ENCODE results near the gene FAAH. TPM values are rescaled to one million over a fixed set of nuclear protein-coding genes. Genes with fewer than 3 reads are reported as not detected.

The FAAH gene
- total and polyA plus RNA-seq, 8 donors = 25.3 to 419 (median 47.4) TPM

DNA sequence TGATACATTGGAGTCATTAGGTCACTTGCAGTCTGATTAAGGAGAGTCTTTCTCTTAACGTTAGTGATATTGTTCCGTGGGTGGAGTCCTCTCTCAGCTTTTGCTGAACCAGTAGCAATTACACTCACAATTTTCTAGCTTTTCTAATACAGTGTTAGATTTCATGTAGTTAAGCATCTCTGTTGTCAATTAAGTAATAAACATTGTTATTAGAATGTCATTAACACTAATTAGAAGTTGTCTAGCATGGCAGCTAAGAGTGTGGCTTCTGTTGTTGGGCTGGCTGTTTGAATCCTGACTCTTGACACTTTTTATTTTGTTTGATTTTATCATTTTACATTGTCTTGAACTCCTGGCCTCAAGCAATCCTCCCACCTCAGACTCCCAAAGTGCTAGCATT lies 33.4 kb downstream of the FAAH start:
- H3K27me3 ChIP-seq = peaks cover 0 to 44% (median 3%) of the 10 kb centered on the region in 3 donors
- no peak for TF ChIP-seq POLR2AphosphoS5 (IDR thresholded peaks at IDR 0.05)
- intact Hi-C loops (cut with DNase I; ENCODE audit: low total_unique reads) = no loop called here
- H3K9me3 ChIP-seq = no peaks in the 10 kb centered on the region
- whole genome bisulfite sequencing, 5 donors = 48 to 61% (median 57%) methylated on average over 2 of the region's 2 CpGs
- no peak overlapping the region for H3K4me3 ChIP-seq
- DNase-seq = no peak
- H3K27ac ChIP-seq = no peak overlapping the region
- H3K4me1 ChIP-seq = no peaks in the 10 kb centered on the region
- H3K36me3 ChIP-seq = no peaks in the 10 kb centered on the region

GRCh38 chr1:46429436-46429835 lies 35.3 kb downstream of the FAAH start:
- H3K4me3 ChIP-seq = no peak overlapping the region
- H3K4me1 ChIP-seq = no peaks in the 10 kb centered on the region
- DNase-seq = no peak
- intact Hi-C loops (cut with DNase I; ENCODE audit: low total_unique reads) = no loop called here
- TF ChIP-seq POLR2AphosphoS5 (IDR thresholded peaks at IDR 0.05) (no peak), CTCF (IDR thresholded peaks at IDR 0.05) (no peak), EP300 (IDR thresholded peaks at IDR 0.05) (no peak), POLR2A (IDR thresholded peaks at IDR 0.05) (no peak)
- H3K9me3 ChIP-seq = no peaks in the 10 kb centered on the region
- H3K27me3 ChIP-seq = peaks cover 0 to 25% (median 3%) of the 10 kb centered on the region in 3 donors
- WGBS, 5 donors = 79 to 93% (median 80%) methylated on average over 1 of the region's 1 CpG
- no peak overlapping the region for H3K27ac ChIP-seq
- no peaks in the 10 kb centered on the region for H3K36me3 ChIP-seq

- no peak for TF ChIP-seq CTCF (IDR thresholded peaks at IDR 0.05)
- no peak for TF ChIP-seq POLR2AphosphoS5 (IDR thresholded peaks at IDR 0.05)
- no peak for TF ChIP-seq EP300 (IDR thresholded peaks at IDR 0.05)
- WGBS, 5 donors = 68 to 100% (median 81%) methylated on average over 1 to 6 of the region's 6 CpGs
Observed at GRCh38 chr1:46431695-46432094, 37.6 kb downstream of the FAAH start.

GRCh38 chr1:46432781-46433327 lies 38.7 kb downstream of the FAAH start:
- TF ChIP-seq EP300 (IDR thresholded peaks at IDR 0.05) = no peak
- TF ChIP-seq CTCF (IDR thresholded peaks at IDR 0.05) = no peak
- TF ChIP-seq POLR2A (IDR thresholded peaks at IDR 0.05) = no peak
- no peak for TF ChIP-seq POLR2AphosphoS5 (IDR thresholded peaks at IDR 0.05)
- no peaks in the 10 kb centered on the region for H3K36me3 ChIP-seq
- no peaks in the 10 kb centered on the region for H3K4me1 ChIP-seq
- H3K27me3 ChIP-seq = peaks cover 0 to 28% (median 0%) of the 10 kb centered on the region in 3 donors
- WGBS, 5 donors = 63 to 73% (median 70%) methylated on average over 10 of the region's 10 CpGs
- H3K27ac ChIP-seq = no peak overlapping the region
- DNase-seq = no peak
- H3K4me3 ChIP-seq = no peak overlapping the region
- intact Hi-C loops (cut with DNase I; ENCODE audit: low total_unique reads) = no loop called here
- no peaks in the 10 kb centered on the region for H3K9me3 ChIP-seq

More at GRCh38 chr1:46431695-46432094, 37.6 kb downstream of the FAAH start:
- Histone ChIP-seq H3K4me1 (no peaks in the 10 kb centered on the region), H3K27ac (no peak overlapping the region), H3K9me3 (no peaks in the 10 kb centered on the region), H3K4me3 (no peak overlapping the region), H3K36me3 (no peaks in the 10 kb centered on the region), H3K27me3 (peaks cover 0 to 25% (median 0%) of the 10 kb centered on the region in 3 donors)
- DNase-seq = no peak
- intact Hi-C loops (cut with DNase I; ENCODE audit: low total_unique reads) = no loop called here

- no peaks in the 10 kb centered on the region for H3K4me1 ChIP-seq
- no peaks in the 10 kb centered on the region for H3K36me3 ChIP-seq
- H3K4me3 ChIP-seq = no peak overlapping the region
- H3K27me3 ChIP-seq = peaks cover 0 to 20% (median 0%) of the 10 kb centered on the region in 3 donors
- intact Hi-C loops (cut with DNase I; ENCODE audit: low total_unique reads) = no loop called here
- H3K27ac ChIP-seq = no peak overlapping the region
- no peak for TF ChIP-seq POLR2AphosphoS5 (IDR thresholded peaks at IDR 0.05)
- TF ChIP-seq EP300 (IDR thresholded peaks at IDR 0.05) = no peak
- TF ChIP-seq CTCF (IDR thresholded peaks at IDR 0.05) = no peak
- no peak for TF ChIP-seq POLR2A (IDR thresholded peaks at IDR 0.05)
- 85 to 97% (median 91%) methylated on average over 3 of the region's 3 CpGs for WGBS, 5 donors
- no peak for DNase-seq
- H3K9me3 ChIP-seq = no peaks in the 10 kb centered on the region
Observed at GRCh38 chr1:46434358-46434757, 40.2 kb downstream of the FAAH start.
